K562 (cell line): ENCODE measurements around the gene TBC1D5. TPM values are rescaled to one million over a fixed set of nuclear protein-coding genes. Genes with fewer than 3 reads are reported as not detected.
A peak's percentile ranks its signal among the peaks of the same experiment; 100 is the strongest.

ENCODE experiments used
- C11orf30 ChIP-seq: fragments of 450-650 bp; IDR thresholded peaks from 2 replicates; pipeline ENCODE4 v1.6.1; 2016; ENCODE audit warnings: low read depth, mild to moderate bottlenecking
- CBFA2T2 ChIP-seq: fragments of 450-650 bp; conservative IDR thresholded peaks from 2 replicates; pipeline ENCODE4 v1.6.1; 2017; ENCODE audit warnings: mild to moderate bottlenecking
- CBX3 ChIP-seq, 2 experiments: IDR thresholded peaks; 1 replicate in 1 of 2; 2 replicates in 1 of 2; pipeline ENCODE4 v1.6.1; 2012; ENCODE audit warnings: inconsistent platforms in 2 of 2, low read length in 2 of 2, borderline replicate concordance in 1 of 2, control low read depth in 1 of 2
- CBX5 ChIP-seq: IDR thresholded peaks from 2 replicates; pipeline ENCODE4 v1.6.1; 2014; ENCODE audit warnings: low read depth, borderline replicate concordance
- CHD2 ChIP-seq: IDR thresholded peaks from 2 replicates; pipeline ENCODE4 v1.6.1; 2011; ENCODE audit warnings: low read depth, low read length
- CREBBP ChIP-seq: IDR thresholded peaks from one replicate; pipeline ENCODE4 v1.6.1; 2012; ENCODE audit warnings: low read depth, mild to moderate bottlenecking, control low read depth, inconsistent platforms, low read length
- JUND ChIP-seq, 2 experiments: IDR thresholded peaks; 2 replicates in 1 of 2; 3 replicates in 1 of 2; pipeline ENCODE4 v1.6.1; 2011; ENCODE audit warnings: borderline replicate concordance in 2 of 2, low read depth in 2 of 2, low read length in 2 of 2, improper control_type of control experiment in 1 of 2, missing biosample characterization in 1 of 2, missing genetic modification characterization in 1 of 2, missing genetic modification reagents in 1 of 2
- MLLT1 ChIP-seq, 2 experiments: fragments of 450-650 bp; IDR thresholded peaks; 2 replicates each; pipeline ENCODE4 v1.6.1; 2016
- PTBP1 ChIP-seq: fragments of 200-400 bp; formaldehyde crosslinking; IDR thresholded peaks from 2 replicates; pipeline ENCODE4 v1.6.1; 2017; ENCODE audit warnings: low read depth, low read length
- TFAP4 ChIP-seq: sonication (generic); formaldehyde crosslinking; IDR thresholded peaks from 2 replicates; pipeline ENCODE4 v1.8.0; 2022; ENCODE audit warnings: missing genetic modification reagents, mild to moderate bottlenecking, moderate library complexity, borderline replicate concordance
- TRIM24 ChIP-seq, 2 experiments: fragments of 450-650 bp; IDR thresholded peaks; 2 replicates each; pipeline ENCODE4 v1.6.1; 2016
- ZBTB8A ChIP-seq: fragments of 450-650 bp; IDR thresholded peaks from 2 replicates; pipeline ENCODE4 v1.6.1; 2018; ENCODE audit warnings: mild to moderate bottlenecking, moderate library complexity; ENCODE audit not compliant: partially characterized antibody
- ZSCAN32 ChIP-seq: fragments of 450-650 bp; formaldehyde crosslinking; IDR thresholded peaks from 2 replicates; pipeline ENCODE4 v1.4.0; 2020; ENCODE audit warnings: mild to moderate bottlenecking, moderate library complexity
- polyA plus RNA-seq, 8 experiments: library from polyadenylated mRNA; depleted of rRNA in 4 of 8; stranded (reverse) in 5 of 8; unstranded in 3 of 8; fragments of >200 nt; fragmentation: Nextera tagmentation in 2 of 8; fragmentation: Illumina TruSeq in 1 of 8; extraction: Ambion mirVana in 2 of 8; extraction: Trizol in 1 of 8; gene quantifications; 2 replicates each; pipeline versions ENCODE4 v1.2.1 to v1.2.3, GENCODE V29; 2011 to 2014; ENCODE audit warnings: inconsistent platforms in 1 of 8, missing spikeins in 1 of 8
- total RNA-seq, 7 experiments: library from RNA; depleted of rRNA in 6 of 7; stranded (reverse); fragments of >200 nt in 6 of 7; fragmentation: Illumina TruSeq in 2 of 7; extraction: Trizol in 2 of 7; gene quantifications; 2 replicates each; pipeline versions ENCODE4 v1.2.1 to v1.2.3, GENCODE V29; 2011 to 2021; ENCODE audit warnings: low replicate concordance in 1 of 7
- TF ChIP-seq, protein P1 (sequence below): fragments of 450-650 bp; IDR thresholded peaks from 2 replicates; pipeline ENCODE4 v1.6.1; 2018; ENCODE audit not compliant: partially characterized antibody
- TF ChIP-seq, protein P2 (sequence below), 2 experiments: fragments of 200-800 bp in 1 of 2; sonication (Bioruptor generic) in 1 of 2; sonication (generic) in 1 of 2; formaldehyde crosslinking in 1 of 2; IDR thresholded peaks in 1 of 2; conservative IDR thresholded peaks in 1 of 2; 2 replicates each; pipeline versions ENCODE4 v1.5.0 to v1.6.1; 2016 to 2020; ENCODE audit warnings: missing compliant biosample characterization in 1 of 2, missing genetic modification characterization in 1 of 2, missing genetic modification reagents in 1 of 2
- TF ChIP-seq, protein P3 (sequence below): fragments of 450-650 bp; formaldehyde crosslinking; IDR thresholded peaks from 2 replicates; pipeline ENCODE4 v1.4.0; 2020; ENCODE audit warnings: mild to moderate bottlenecking, moderate library complexity

The TBC1D5 gene
- total and polyA plus RNA-seq, 9 of the 15 experiments (the other 6 are each of a cell fraction or from before 2014, with no cell fraction given): 2.9 to 38.1 (median 25.6) TPM

DNA sequence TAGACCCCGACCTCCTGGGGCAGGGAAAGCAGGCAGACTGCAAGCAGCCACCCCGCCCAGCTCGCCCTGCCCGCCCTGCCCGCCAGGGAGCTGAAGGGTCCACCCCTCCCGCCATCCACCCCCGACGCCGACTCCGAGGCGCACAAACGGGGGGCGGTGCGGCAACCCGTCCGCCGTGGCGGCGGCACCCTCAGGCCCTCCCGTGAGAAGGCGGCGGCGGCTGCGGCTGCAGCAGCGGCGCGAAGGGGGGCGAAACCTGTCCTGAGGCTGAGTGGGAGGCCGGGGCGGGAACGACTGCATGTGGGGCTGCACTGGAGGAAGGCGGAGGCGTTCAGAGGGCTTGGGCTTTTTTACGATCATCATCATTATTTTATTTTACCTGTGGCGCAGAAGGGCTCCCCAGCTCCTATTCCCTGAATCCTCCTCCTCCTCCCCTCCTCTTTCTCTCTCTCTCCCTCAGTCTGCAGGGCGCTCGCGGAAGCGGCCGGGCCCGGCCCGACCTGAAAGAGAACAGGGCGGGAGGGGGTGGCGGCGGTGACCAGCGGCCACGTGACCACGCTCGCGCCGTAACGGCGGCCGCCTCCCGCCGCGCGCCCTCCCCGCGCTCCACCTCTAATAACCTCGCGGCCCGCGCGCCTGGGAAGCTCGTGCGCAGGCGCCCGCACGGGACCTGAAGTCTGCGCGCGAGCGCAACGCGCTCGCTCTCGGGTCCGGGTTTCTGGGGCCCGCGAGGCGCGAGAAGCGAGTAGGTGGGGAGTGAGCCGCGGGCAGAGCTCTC lies at the start of gene TBC1D5 (continued):
- TF ChIP-seq, protein P1, sequence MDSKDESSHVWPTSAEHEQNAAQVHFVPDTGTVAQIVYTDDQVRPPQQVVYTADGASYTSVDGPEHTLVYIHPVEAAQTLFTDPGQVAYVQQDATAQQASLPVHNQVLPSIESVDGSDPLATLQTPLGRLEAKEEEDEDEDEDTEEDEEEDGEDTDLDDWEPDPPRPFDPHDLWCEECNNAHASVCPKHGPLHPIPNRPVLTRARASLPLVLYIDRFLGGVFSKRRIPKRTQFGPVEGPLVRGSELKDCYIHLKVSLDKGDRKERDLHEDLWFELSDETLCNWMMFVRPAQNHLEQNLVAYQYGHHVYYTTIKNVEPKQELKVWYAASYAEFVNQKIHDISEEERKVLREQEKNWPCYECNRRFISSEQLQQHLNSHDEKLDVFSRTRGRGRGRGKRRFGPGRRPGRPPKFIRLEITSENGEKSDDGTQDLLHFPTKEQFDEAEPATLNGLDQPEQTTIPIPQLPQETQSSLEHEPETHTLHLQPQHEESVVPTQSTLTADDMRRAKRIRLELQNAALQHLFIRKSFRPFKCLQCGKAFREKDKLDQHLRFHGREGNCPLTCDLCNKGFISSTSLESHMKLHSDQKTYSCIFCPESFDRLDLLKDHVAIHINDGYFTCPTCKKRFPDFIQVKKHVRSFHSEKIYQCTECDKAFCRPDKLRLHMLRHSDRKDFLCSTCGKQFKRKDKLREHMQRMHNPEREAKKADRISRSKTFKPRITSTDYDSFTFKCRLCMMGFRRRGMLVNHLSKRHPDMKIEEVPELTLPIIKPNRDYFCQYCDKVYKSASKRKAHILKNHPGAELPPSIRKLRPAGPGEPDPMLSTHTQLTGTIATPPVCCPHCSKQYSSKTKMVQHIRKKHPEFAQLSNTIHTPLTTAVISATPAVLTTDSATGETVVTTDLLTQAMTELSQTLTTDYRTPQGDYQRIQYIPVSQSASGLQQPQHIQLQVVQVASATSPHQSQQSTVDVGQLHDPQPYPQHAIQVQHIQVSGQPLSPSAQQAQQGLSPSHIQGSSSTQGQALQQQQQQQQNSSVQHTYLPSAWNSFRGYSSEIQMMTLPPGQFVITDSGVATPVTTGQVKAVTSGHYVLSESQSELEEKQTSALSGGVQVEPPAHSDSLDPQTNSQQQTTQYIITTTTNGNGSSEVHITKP: peak; percentile 72
- TF ChIP-seq CHD2 (peak; percentile 96), PTBP1 (no peak), CREBBP (no peak), MLLT1 (IDR thresholded peaks at IDR 0.05) (peak; percentile 74 to 86), CBFA2T2 (peak; percentile 74), TFAP4 (CRISPR knock-in tag) (peak; percentile 59; the same call in 1 of the 2 replicates), CBX3 (IDR thresholded peaks at IDR 0.05; ENCODE audit: borderline replicate concordance in 1 of 2, low read length in 2 of 2) (0 out of 3 replicates have a peak, but pooled peaks of 1 of the 2 experiments have one; percentile 3), TRIM24 (IDR thresholded peaks at IDR 0.05) (no peak; a peak in 2 of 4 replicates), CBX5 (0 out of 2 replicates have a peak, but pooled peaks have one; percentile 23), C11orf30 (peak; percentile 64; the same call in 1 of the 2 replicates), ZSCAN32 (peak; percentile 52; the same call in 1 of the 2 replicates), ZBTB8A (no peak), JUND (IDR thresholded peaks at IDR 0.05; ENCODE audit: borderline replicate concordance, low read depth, low read length) (0 out of 2 replicates have a peak, but pooled peaks have one; percentile 7), JUND (tag; IDR thresholded peaks at IDR 0.05; ENCODE audit: borderline replicate concordance, low read depth, low read length) (no peak; the same call in 2 of the 3 replicates)
- TF ChIP-seq, protein P2, sequence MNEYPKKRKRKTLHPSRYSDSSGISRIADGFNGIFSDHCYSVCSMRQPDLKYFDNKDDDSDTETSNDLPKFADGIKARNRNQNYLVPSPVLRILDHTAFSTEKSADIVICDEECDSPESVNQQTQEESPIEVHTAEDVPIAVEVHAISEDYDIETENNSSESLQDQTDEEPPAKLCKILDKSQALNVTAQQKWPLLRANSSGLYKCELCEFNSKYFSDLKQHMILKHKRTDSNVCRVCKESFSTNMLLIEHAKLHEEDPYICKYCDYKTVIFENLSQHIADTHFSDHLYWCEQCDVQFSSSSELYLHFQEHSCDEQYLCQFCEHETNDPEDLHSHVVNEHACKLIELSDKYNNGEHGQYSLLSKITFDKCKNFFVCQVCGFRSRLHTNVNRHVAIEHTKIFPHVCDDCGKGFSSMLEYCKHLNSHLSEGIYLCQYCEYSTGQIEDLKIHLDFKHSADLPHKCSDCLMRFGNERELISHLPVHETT (CRISPR knock-in tag; conservative IDR thresholded peaks at IDR 0.05 in 1 of 2, IDR thresholded peaks at IDR 0.05 in 1 of 2): peak in 1 of 2 experiments; percentile 97; a peak in 2 of 4 replicates
- TF ChIP-seq, protein P3, sequence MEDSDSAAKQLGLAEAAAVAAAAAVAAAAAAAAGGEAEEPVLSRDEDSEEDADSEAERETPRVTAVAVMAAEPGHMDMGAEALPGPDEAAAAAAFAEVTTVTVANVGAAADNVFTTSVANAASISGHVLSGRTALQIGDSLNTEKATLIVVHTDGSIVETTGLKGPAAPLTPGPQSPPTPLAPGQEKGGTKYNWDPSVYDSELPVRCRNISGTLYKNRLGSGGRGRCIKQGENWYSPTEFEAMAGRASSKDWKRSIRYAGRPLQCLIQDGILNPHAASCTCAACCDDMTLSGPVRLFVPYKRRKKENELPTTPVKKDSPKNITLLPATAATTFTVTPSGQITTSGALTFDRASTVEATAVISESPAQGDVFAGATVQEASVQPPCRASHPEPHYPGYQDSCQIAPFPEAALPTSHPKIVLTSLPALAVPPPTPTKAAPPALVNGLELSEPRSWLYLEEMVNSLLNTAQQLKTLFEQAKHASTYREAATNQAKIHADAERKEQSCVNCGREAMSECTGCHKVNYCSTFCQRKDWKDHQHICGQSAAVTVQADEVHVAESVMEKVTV: 0 out of 2 replicates have a peak, but pooled peaks have one; percentile 12
